Occipital lobe (tissue), 2 donors: ENCODE measurements around the gene NOD1. TPM values are rescaled to one million over a fixed set of nuclear protein-coding genes. Genes with fewer than 3 reads are reported as not detected.
"Not testable (repeated sequence)": the region's sequence is repeated elsewhere in the genome, so short reads cannot be mapped to it uniquely, and the experiment has no call there.

Source experiments
- DNase-seq: peaks from one replicate; lab custom pipeline; 2025; lab: John Stamatoyannopoulos, UW
- total RNA-seq: library from RNA; depleted of rRNA; stranded (reverse); fragments of >200 nt; gene quantifications from one replicate; pipeline ENCODE4 v1.2.3, GENCODE V29; 2014

The NOD1 gene
- total RNA-seq, 1 donor from 2014 or later, result 1.9 TPM

- DNase-seq, result not testable (repeated sequence)
Measured at GRCh38 chr7:30420080-30420479, 58.5 kb downstream of the NOD1 start.

DNA sequence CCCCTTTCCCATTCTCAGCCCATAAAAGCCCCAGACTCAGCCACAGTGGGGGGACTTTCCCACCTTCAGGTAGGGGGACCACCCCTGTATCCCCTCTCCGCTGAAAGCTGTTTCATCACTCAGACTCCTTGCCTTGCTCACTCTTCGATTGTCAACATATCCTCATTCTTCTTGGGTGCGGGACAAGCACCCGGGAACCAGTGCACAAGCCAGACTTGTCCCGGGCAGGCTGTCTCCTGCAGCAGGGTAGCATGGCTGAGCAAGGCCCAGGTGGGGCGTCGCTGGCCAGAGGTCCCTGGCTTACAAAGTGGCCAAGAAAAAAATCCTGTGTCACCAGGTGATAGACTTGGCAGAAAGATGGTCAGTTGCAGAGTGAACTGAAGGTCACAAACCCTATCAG is 64.7 kb downstream of the NOD1 start:
- no peak for DNase-seq

GRCh38 chr7:30412782-30413504 is 65.6 kb downstream of the NOD1 start:
- DNase-seq, result no peak

- no peak for DNase-seq
Measured at GRCh38 chr7:30411897-30412296, 66.7 kb downstream of the NOD1 start.

GRCh38 chr7:30411173-30411572 is 67.4 kb downstream of the NOD1 start:
- DNase-seq, result no peak

GRCh38 chr7:30406664-30407425 is 71.7 kb downstream of the NOD1 start:
- DNase-seq, result no peak

- no peak for DNase-seq
Measured at GRCh38 chr7:30405179-30405578, 73.4 kb downstream of the NOD1 start.

GRCh38 chr7:30403477-30403876 is 75.1 kb downstream of the NOD1 start:
- no peak for DNase-seq

DNA sequence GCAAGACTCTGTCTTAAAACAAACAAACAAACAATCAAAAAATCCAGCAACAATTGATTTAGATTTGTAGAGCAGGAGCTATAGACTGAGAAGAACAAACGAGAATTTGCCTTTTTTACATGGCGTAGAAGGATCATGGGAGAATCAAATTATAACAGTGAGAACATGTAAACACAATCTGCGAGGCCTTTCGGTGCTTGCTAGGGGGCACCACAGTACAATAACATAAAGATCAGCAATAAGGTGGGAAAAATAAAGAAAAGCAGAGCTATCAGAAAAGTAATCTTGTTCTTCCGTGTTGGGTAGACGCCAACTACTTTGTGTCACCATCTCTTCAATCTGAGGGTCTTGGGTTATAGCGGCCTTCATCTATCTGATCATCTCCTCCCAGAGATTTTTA is 82.2 kb downstream of the NOD1 start:
- DNase-seq, result no peak

DNA sequence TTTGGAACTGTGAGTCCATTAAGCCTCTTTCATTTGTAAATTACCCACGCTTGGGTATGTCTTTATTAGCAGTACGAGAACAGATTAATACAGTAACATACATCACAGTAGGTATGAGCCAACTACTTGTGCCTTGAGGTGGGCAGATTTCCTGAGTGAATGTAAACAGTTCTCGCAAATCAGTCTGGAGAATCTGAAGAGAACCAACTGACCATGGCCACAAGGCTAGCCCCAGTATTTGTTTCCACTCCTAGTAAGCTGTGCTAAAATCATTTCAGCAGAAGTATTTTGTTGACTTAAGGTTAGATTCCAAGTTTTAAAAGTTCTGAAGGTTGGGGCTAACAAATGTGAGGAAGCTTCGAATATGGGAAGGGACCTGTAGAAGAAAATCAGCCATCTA is 82.9 kb downstream of the NOD1 start:
- DNase-seq, result no peak

DNA sequence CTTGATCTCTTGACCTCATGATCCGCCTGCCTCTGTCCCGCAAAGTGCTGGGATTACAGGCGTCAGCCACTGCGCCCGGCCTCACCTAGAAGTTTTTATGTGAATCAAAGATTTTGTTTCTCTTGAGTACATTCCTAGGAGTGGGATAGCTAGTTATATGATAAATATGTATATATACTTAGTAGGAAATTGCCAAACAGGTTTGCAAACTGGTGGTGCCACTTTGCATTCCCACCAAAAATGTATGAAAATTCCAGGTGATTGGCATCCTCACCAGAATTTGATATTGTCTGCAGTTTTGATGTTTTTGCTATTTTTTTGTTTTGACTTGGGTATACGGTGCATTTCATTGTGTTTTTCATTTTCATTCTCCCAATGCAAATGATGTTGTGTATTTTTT is 86.8 kb downstream of the NOD1 start:
- no peak for DNase-seq

GRCh38 chr7:30390736-30391636 is 87.6 kb downstream of the NOD1 start:
- no peak for DNase-seq

GRCh38 chr7:30389791-30390190 is 88.8 kb downstream of the NOD1 start:
- no peak for DNase-seq

DNA sequence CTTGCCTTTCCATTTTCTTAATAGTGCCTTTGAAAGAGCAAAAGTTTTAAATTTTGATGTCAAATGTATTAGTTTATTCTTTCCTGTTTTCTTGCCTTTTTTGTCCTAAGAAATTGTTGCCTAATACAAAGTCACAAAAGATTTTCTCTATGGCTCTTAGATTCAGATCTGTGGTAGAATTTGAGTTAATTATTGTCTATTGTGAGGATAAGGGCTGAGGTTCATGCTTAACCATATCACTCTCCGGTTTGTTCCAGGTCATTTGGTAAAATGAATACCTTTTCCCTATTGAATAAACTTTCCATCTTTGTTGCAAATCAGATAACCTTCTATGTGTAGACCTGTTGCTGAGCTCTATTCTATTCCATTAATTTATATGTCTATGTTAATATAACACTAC is 96.0 kb downstream of the NOD1 start:
- no peak for DNase-seq

- DNase-seq, result not testable (repeated sequence)
Measured at GRCh38 chr7:30380824-30381223, 97.8 kb downstream of the NOD1 start.

- no peak for DNase-seq
Measured at GRCh38 chr7:30380294-30380693, 98.3 kb downstream of the NOD1 start.

GRCh38 chr7:30379741-30380140 is 98.8 kb downstream of the NOD1 start:
- DNase-seq, result no peak

- no peak for DNase-seq
Measured at GRCh38 chr7:30379131-30379530, 99.5 kb downstream of the NOD1 start.

- DNase-seq, result no peak
Measured at GRCh38 chr7:30378275-30378674, 100.3 kb downstream of the NOD1 start.
